ENCODE data around the gene RAB6B.

DNA sequence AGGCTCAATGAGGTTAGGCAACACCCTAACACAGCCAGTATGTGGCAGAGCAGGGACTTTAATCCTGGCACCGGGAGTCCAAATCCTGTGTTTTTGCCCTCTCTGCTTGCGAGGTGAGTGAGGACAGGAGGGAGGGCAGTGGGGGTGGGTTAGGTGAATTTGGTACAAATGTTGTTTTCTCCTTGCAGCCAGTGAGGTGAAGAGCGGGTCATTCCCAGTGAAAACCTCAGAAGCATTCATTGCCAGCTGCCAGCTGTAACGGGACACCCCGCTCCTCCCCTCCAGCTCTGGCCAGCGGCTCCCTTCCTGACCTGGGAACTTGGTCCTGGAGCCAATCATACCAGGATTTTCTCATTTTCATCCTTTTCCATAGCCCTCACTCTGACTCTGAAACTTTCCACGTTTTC lies 45.7 kb upstream of the RAB6B start:
- TF ChIP-seq, protein P1, sequence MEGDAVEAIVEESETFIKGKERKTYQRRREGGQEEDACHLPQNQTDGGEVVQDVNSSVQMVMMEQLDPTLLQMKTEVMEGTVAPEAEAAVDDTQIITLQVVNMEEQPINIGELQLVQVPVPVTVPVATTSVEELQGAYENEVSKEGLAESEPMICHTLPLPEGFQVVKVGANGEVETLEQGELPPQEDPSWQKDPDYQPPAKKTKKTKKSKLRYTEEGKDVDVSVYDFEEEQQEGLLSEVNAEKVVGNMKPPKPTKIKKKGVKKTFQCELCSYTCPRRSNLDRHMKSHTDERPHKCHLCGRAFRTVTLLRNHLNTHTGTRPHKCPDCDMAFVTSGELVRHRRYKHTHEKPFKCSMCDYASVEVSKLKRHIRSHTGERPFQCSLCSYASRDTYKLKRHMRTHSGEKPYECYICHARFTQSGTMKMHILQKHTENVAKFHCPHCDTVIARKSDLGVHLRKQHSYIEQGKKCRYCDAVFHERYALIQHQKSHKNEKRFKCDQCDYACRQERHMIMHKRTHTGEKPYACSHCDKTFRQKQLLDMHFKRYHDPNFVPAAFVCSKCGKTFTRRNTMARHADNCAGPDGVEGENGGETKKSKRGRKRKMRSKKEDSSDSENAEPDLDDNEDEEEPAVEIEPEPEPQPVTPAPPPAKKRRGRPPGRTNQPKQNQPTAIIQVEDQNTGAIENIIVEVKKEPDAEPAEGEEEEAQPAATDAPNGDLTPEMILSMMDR (conservative IDR thresholded peaks at IDR 0.05 in 1 of 2, IDR thresholded peaks at IDR 0.05 in 1 of 2; ENCODE audit: extremely low read depth in 1 of 2, insufficient read depth in 1 of 2, low read depth in 1 of 2, low read length in 2 of 2) = no peak
- no peak for TF ChIP-seq EZH2 (IDR thresholded peaks at IDR 0.05; ENCODE audit: borderline replicate concordance, low read length)

All from mammary epithelial cell (primary cell).